HG02885 (cell line): Measurements from ENCODE around the gene NFATC3.

ENCODE experiments used
- ATAC-seq: cut with Tn5 transposase; IDR thresholded peaks from one replicate; pipeline ENCODE4 v1.9.1; 2021; ENCODE audit warnings: mild to moderate bottlenecking; ENCODE audit not compliant: unreplicated experiment, poor library complexity

NFATC3 gene

DNA sequence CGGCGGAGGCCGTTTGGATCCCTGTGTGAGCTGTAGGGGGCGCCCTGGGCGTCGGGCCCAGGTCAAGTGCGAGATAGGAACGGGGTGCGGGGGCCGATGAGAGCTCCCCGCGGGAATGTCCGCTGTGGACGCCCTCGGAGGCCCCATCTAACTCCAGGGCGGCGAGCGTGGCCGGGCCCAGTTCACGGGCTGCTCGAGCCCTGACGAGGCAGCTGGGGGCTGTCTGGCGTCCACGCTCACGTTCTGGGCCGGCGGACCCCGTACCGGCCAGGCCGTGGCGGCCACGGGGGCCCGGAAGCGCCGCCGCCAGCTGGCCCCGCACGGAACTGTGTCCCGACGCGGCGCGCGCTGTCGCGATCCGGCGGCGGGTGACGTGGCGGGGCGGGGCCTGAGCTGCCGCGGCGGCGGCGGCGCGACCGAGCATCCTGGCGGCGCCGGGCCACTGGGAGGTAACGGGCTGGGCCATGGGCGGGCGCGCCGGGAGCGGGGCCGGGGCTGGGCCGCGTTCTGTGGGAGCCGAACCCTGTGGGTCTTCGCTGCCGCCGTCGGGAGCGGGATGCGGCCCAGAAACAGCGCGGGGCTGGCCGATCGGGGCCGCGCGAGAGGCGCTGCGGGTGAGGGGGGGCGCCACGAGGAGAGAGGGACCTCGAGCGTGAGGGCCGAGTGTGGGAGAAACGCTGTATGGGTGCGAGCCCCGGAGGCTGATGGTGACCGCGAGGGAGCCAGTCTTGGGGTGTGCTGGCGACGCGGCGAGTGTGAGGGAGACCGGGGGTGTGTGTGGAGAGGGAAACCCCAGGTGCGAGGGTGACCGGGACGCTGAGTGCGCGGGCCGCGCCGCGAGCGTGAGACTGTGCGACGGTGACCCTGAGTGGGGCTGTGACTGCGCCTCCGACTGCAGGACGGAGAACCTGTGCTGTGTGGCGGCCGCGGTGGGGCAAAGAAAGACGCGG is 179.2 kb downstream of the NFATC3 start, which contains the start of gene SLC7A6:
SLC7A6 (plus strand) TSS at position 399 of the 950 bp plus-strand sequence. CDS start 10,201 bp downstream, outside the sequence.
- ATAC-seq: peak; percentile 69

DNA sequence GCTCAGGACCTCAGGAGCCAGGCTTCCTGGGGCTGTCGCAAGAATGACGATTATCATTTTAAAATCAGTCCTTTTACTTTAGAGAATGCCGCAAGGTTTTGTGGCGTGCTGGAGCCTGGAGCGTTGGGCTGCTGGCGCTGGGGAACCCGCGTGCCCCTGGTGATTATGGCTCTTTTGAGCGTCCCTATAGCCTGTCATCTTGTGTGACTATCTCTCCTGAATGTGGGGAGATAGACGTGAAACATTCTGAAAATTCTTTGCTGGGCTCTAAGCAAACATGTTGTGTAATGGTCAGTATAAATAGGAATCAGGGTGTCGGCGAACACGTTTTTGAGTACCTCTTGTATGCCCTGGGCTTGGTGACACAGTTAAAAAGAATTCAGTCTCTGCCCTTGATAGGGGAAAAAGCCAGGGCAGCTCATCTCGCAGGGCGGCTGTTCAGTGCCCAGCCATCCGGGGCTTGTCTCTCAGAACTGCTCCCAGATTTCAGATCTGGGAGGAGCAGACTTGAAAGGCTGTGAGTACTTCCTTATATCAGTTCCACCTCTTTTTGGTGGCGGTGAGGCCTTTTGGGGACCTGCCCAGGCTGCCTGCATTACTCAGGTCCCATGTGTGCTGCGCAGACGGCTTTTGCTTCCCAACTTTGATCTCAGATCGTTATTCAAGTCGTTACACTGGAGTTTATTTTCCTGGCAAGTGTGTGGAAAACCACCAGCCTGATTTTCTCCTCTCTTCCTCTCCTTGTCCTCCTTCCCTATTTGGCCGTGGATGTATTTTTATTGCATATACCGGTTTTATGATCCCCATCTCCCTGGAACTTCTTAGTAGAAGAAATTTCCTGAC is 180.1 kb downstream of the NFATC3 start:
- ATAC-seq: peak; percentile 2

DNA sequence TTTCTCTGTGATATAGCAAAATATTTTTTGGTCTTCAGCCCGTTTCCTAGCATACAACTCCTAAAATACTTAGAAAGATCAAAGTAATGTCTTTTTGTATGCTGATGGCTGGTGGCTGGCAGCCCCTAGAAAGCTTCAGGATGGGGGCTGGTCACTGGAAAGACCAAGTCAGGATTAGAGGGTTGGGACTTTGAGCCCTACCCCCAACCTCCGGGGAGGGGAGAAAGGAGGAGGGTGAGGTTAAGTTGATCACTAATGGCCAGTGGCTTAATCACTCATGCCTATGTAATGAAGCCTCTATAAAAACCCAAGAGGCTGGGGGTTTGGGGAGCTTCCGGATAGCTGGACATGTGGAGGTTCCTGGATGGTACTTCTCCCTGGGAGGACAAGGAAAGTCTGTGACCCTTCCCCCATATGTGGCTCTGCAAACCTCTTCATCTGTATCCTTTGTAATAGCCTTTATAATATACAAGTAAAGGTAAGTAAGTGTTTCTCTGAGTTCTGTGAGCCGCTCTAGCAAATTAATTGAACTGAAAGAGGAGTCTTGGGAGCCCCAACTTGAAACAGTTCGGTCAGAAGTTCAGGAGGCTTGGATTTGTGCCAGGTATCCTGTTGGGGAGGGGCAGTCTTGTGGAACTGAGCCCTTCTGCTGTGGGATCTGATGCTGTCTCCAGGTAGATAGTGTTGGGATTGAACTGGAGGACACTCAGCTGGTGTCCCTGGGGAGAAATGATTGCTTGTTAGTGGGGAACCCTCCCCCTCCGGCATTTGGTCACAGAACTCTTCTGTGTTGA is 182.6 kb downstream of the NFATC3 start:
- ATAC-seq: no peak

DNA sequence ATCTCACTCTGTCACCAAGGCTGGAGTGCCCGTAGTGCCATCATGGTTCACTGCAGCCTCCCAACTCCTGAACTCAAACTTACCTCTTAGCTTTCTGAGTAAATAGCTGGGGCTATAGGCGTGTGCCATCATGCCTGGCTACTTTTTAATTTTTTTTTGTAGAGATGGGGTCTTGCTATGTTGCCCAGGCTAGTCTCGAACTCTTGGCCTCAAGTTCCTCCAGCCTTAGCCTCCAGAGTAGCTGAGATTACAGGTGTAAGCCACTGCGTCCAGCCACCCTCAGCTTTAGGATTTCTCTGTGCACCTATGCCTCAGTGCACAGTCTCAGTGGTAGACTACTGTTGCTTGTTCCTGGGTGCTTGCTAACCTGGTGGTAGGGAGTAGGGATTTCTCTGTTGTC is 184.6 kb downstream of the NFATC3 start:
- no peak for ATAC-seq

DNA sequence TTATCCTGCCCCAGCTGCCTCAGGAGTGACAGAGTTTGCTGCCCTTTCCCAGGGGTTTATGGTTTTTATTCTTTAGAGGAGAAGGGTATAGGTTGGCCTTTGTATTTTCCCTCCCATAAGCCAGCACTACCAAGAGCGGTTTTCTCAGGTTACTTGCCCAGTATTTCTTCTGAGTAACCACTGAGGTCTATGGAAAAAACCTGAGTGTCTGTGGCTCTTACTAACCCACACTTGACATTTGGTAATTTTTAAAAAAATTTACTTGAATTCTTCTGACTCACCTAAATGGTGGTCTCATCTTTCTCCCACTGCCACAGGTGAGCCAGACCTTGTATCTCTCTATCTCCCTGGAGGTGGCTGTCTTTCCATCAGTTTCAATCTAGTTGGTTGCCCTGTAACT is 185.2 kb downstream of the NFATC3 start:
- ATAC-seq: no peak

DNA sequence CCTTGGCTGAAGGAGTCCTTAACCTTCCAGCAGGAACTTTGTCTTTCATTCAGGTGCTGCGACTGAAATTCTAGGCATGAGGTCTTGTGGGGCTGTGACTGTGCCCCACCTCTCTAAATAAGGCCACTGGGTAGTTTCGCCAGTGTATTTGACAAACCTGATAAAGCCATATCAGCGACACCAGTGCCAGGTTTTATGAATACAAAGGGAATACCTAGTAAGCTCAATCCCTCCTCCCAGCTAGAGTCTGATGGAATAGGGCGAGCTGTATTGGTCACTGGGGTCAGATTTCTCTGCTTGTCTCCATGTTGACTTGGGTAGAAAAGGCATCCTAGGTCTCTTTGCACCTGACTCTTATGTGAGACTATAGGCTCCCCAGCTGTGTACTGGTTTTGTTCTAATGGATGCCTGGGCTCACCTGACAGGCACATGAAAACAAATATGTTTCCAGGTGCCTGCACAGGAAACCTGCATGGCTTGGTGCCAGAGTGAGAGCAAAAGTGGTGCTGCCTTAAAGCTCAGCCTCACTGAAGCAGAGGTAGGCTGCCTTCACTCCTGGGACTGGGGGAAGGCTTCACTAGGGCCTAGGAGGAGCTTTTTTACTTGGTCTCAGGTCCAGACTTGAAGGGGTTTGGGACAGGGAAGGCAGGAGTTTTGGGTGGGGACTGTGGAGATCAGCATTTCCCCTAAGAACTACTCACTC is 187.5 kb downstream of the NFATC3 start:
- ATAC-seq: no peak

DNA sequence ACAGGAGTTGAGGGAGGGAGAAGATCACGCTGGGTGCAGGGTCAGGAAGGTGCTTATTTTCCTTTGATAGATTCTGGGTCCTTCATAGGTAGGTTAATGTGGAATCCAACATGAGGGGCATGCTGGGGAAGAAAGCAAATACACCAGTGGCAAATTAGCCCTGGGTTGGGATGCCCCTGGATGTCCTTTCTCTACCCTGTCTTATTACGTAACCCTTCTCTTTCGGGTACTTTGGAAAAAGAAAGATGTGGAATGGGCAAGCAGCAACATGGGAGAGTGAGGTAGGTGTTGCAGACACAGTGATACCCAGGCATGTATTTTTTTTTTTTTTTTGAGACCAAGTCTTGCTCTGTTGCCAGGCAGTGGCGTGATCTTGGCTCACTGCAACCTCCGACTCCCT is 188.3 kb downstream of the NFATC3 start:
- no peak for ATAC-seq

DNA sequence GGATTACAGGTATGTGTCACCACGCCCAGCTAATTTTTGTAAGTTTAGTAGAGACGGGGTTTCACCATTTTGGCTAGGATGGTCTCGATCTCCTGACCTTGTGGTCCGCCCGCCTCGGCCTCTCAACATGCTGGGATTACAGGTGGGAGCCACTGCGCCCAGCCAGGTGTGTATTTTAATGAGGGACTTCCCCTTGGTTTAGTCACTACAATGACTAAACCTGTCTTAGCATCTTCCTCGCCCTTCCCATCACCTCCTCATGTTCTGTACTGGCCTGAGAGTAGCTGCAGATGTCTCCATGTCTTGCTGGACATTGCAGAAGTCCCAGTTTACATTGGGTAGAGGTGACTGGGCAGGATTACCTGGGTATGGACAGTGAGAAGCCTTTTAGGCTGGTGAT is 188.7 kb downstream of the NFATC3 start:
- no peak for ATAC-seq

DNA sequence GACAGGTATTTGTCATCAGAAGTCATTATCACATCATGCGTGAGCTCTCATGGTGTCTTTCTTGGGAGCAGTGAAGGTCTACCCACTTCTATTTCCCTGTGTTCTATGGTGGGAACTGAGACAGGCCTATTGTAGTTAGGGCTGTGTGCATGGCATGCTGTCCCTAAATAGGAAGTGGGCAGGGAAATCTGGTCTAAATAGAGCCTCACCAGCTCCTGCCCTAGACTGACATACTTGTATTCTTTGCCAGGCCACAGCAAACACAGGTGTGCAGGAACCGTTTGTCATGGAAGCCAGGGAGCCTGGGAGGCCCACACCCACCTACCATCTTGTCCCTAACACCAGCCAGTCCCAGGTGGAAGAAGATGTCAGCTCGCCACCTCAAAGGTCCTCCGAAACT is 189.3 kb downstream of the NFATC3 start:
- ATAC-seq: no peak

DNA sequence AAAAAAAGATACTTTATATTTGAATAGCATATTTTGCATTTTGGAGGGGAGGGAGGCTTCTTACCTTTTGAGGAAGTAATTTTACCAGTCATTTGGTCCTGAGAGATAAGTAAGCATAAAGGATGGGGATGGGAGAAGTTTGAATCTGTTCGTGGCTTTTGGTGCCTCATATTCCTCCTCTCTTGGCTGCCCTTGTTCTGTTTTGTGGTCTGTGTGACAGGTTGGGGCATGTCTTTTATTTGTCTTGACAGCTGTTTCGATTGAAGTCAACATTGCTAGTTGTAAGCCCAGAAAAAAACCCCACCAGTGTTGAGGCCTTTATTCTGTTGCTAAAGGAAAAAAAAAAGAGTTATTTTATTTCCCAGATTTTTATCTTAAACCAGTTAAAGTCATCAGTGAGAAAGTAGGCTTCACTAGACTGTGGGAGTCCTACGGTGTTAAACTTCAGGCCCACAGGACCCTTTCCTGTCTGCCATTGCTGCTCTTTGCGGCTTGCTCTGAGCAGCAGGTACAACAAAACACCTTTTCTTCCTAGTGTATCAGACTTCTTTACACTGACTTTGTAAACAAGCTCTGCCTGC is 190.5 kb downstream of the NFATC3 start:
- ATAC-seq: peak; percentile 63

DNA sequence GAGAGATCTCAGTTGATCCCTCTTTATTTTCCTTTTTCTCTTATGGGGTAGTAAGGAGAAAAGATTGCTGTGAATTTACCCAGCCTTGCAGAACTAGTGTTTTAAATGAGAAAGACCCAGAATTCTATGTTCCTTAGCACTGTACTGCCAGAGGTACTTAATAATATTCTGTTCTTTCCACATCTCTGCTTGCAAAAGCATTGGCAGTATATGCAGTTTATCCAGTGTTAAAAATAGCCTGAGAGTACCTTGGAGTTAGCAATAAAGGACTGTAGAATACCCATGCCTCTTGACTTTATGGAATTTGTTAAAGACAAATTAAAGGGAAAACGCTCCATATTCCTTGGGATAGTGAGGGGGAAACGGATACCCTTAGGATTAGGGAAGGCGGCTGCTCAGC is 191.1 kb downstream of the NFATC3 start:
- ATAC-seq: no peak
